MCF 10A (cell line): Measurements from ENCODE around the gene SEC14L5. TPM values are rescaled to one million over a fixed set of nuclear protein-coding genes. Genes with fewer than 3 reads are reported as not detected.
A peak's percentile ranks its signal among the peaks of the same experiment; 100 is the strongest.

ENCODE experiments used
- BruUV-seq: library from RNA; stranded (reverse); fragments of 400-500 nt; replicated peaks from 2 replicates; lab custom pipeline; 2021; lab: Mats Ljungman, UMichigan
- CTCF ChIA-PET: fragments of 300-600 bp; sonication (Branson Sonifier 250); formaldehyde crosslinking; extraction: SDS; loops from one replicate; lab custom pipeline; 2021; ENCODE audit warnings: antibody characterized with exemption, inconsistent platforms; lab: Yijun Ruan, JAX
- POLR2A ChIA-PET: fragments of 300-600, 350-650 bp; sonication (Branson Sonifier 250); formaldehyde crosslinking; extraction: SDS; loops from one replicate; lab custom pipeline; 2020; ENCODE audit warnings: antibody characterized with exemption, inconsistent platforms; lab: Yijun Ruan, JAX
- DNase-seq: peaks from one replicate; pipeline ENCODE4 v3.0.0-alpha.2; 2018; ENCODE audit not compliant: unreplicated experiment
- H3K27ac Mint-ChIP-seq: one replicate; pipeline ENCODE4 v1.8.0; 2022; ENCODE audit warnings: mild to moderate bottlenecking, low read depth, mixed read lengths; ENCODE audit not compliant: unreplicated experiment
- H3K27me3 Mint-ChIP-seq: one replicate; pipeline ENCODE4 v1.8.0; 2022; ENCODE audit warnings: mixed read lengths; ENCODE audit not compliant: insufficient read depth, unreplicated experiment
- H3K36me3 Mint-ChIP-seq: one replicate; pipeline ENCODE4 v1.8.0; 2022; ENCODE audit warnings: mild to moderate bottlenecking, moderate library complexity, mixed read lengths; ENCODE audit not compliant: insufficient read depth, unreplicated experiment
- H3K4me1 Mint-ChIP-seq: one replicate; pipeline ENCODE4 v1.8.0; 2022; ENCODE audit warnings: mixed read lengths; ENCODE audit not compliant: insufficient read depth, unreplicated experiment
- H3K4me3 Mint-ChIP-seq: one replicate; pipeline ENCODE4 v1.8.0; 2022; ENCODE audit warnings: mild to moderate bottlenecking, moderate library complexity, mixed read lengths; ENCODE audit not compliant: unreplicated experiment
- H3K9me3 Mint-ChIP-seq: one replicate; pipeline ENCODE4 v1.8.0; 2022; ENCODE audit warnings: mixed read lengths; ENCODE audit not compliant: unreplicated experiment
- CTCF ChIP-seq: fragments of 200-600 bp; IDR thresholded peaks from one replicate; pipeline ENCODE4 v1.8.0; 2022; ENCODE audit warnings: antibody characterized with exemption, mild to moderate bottlenecking; ENCODE audit not compliant: unreplicated experiment
- intact Hi-C: fragments of 100-400 bp; cut with micrococcal nuclease; formaldehyde crosslinking; loops from 2 replicates; pipeline ENCODE4 v1.14.1; 2022
- total RNA-seq: library from RNA; stranded (reverse); gene quantifications from 2 replicates; pipeline ENCODE4 v1.2.3, GENCODE V29; 2022

Gene SEC14L5
- total RNA-seq, 1 experiment from 2014 or later, result not detected

- intact Hi-C loops, result no loop called here
- H3K4me3 Mint-ChIP-seq, result no peak overlapping the region
- ChIA-PET CTCF (no interaction called here), POLR2A (interaction anchor here (0.6 kb wide), 1 partner anchor 149 kb away, joined by 3 read pairs; no protein-coding TSS in a partner anchor)
- BruUV-seq, result no TSS peak
- no peak for DNase-seq
- no peak overlapping the region for H3K27ac Mint-ChIP-seq
- no peaks in the 10 kb centered on the region for H3K36me3 Mint-ChIP-seq
- H3K4me1 Mint-ChIP-seq, result no peaks in the 10 kb centered on the region
- no peak for TF ChIP-seq CTCF
- peaks cover 20% of the 10 kb centered on the region for H3K27me3 Mint-ChIP-seq
- no peaks in the 10 kb centered on the region for H3K9me3 Mint-ChIP-seq
Observed at GRCh38 chr16:5054876-5055865, 97.0 kb downstream of the SEC14L5 start.

GRCh38 chr16:5056352-5056751, 98.2 kb downstream of the SEC14L5 start:
- H3K9me3 Mint-ChIP-seq, result no peaks in the 10 kb centered on the region
- no peak overlapping the region for H3K4me3 Mint-ChIP-seq
- intact Hi-C loops, result no loop called here
- CTCF ChIA-PET, result no interaction called here
- peak; percentile 37 for DNase-seq
- H3K27me3 Mint-ChIP-seq, result peaks cover 13% of the 10 kb centered on the region
- no peaks in the 10 kb centered on the region for H3K36me3 Mint-ChIP-seq
- H3K27ac Mint-ChIP-seq, result no peak overlapping the region
- no TSS peak for BruUV-seq
- no peaks in the 10 kb centered on the region for H3K4me1 Mint-ChIP-seq
- TF ChIP-seq CTCF, result peak; percentile 17
- POLR2A ChIA-PET, result no interaction called here

- H3K9me3 Mint-ChIP-seq, result no peaks in the 10 kb centered on the region
- no peak overlapping the region for H3K4me3 Mint-ChIP-seq
- H3K27me3 Mint-ChIP-seq, result peaks cover 26% of the 10 kb centered on the region
- intact Hi-C loops, result no loop called here
- TF ChIP-seq CTCF, result no peak
- ChIA-PET CTCF (interaction anchor here (0.6 to 1.5 kb wide), 2 partner anchors 33 to 103 kb away, joined by 3 to 8 read pairs; no protein-coding TSS in a partner anchor), POLR2A (no interaction called here)
- H3K27ac Mint-ChIP-seq, result no peak overlapping the region
- no peak for DNase-seq
- no peaks in the 10 kb centered on the region for H3K4me1 Mint-ChIP-seq
- no peaks in the 10 kb centered on the region for H3K36me3 Mint-ChIP-seq
- BruUV-seq, result no TSS peak
Observed at GRCh38 chr16:5058476-5058875, 100.3 kb downstream of the SEC14L5 start.

- intact Hi-C loops, result no loop called here
- H3K9me3 Mint-ChIP-seq, result no peaks in the 10 kb centered on the region
- no peak overlapping the region for H3K4me3 Mint-ChIP-seq
- peaks cover 26% of the 10 kb centered on the region for H3K27me3 Mint-ChIP-seq
- no peak overlapping the region for H3K27ac Mint-ChIP-seq
- DNase-seq, result no peak
- ChIA-PET CTCF (interaction anchor here (1.5 kb wide), 1 partner anchor 32 kb away, joined by 8 read pairs; no protein-coding TSS in a partner anchor), POLR2A (interaction anchor here (0.9 kb wide), 1 partner anchor 15 kb away, joined by 3 read pairs; no protein-coding TSS in a partner anchor)
- no peaks in the 10 kb centered on the region for H3K36me3 Mint-ChIP-seq
- BruUV-seq, result no TSS peak
- no peak for TF ChIP-seq CTCF
- no peaks in the 10 kb centered on the region for H3K4me1 Mint-ChIP-seq
Observed at GRCh38 chr16:5059386-5060072, 101.4 kb downstream of the SEC14L5 start.
